H1 (cell line): ENCODE data around the gene MAN1C1.

Source experiments
- CBX8 ChIP-seq: fragments of 300-800, 300-1000 bp; sonication (generic); IDR thresholded peaks from 2 replicates; pipeline ENCODE4 v1.7.1; 2016; ENCODE audit warnings: low read depth, low read length, borderline replicate concordance
- CTCF ChIP-seq, 3 experiments: IDR thresholded peaks; 1 replicate in 2 of 3; 2 replicates in 1 of 3; pipeline versions ENCODE4 v1.5.1 to v1.6.1; 2011; ENCODE audit warnings: low read length in 3 of 3, mild to moderate bottlenecking in 3 of 3, inconsistent platforms in 2 of 3, low read depth in 1 of 3, moderate library complexity in 1 of 3; ENCODE audit not compliant: insufficient read depth in 1 of 3; ENCODE audit errors: control extremely low read depth in 1 of 3
- EP300 ChIP-seq, 2 experiments: IDR thresholded peaks; 1 replicate in 1 of 2; 2 replicates in 1 of 2; pipeline ENCODE4 v1.6.1; 2011 to 2012; ENCODE audit warnings: low read depth in 2 of 2, low read length in 2 of 2, mild to moderate bottlenecking in 2 of 2, borderline replicate concordance in 1 of 2, inconsistent platforms in 1 of 2, moderate library complexity in 1 of 2
- JUN ChIP-seq: IDR thresholded peaks from 2 replicates; pipeline ENCODE4 v1.6.1; 2011; ENCODE audit warnings: low read depth, mild to moderate bottlenecking, improper control_type of control experiment, low read length

- no peak for TF ChIP-seq CBX8
- TF ChIP-seq CTCF (IDR thresholded peaks at IDR 0.05; ENCODE audit: control extremely low read depth in 1 of 3, insufficient read depth in 1 of 3, low read depth in 1 of 3, low read length in 3 of 3): no peak
- no peak for TF ChIP-seq JUN
- TF ChIP-seq EP300 (IDR thresholded peaks at IDR 0.05; ENCODE audit: borderline replicate concordance in 1 of 2, low read depth in 2 of 2, low read length in 2 of 2): no peak
These were observed 45.6 kb upstream of the MAN1C1 start for GRCh38 chr1:25570798-25571521.
